SK-N-SH (cell line): Measurements from ENCODE around the gene ROPN1L. TPM values are rescaled to one million over a fixed set of nuclear protein-coding genes. Genes with fewer than 3 reads are reported as not detected.

ENCODE experiments used
- CTCF ChIA-PET: fragments of 300-600, 350-600 bp; formaldehyde crosslinking; extraction: SDS; loops from one replicate; lab custom pipeline; 2021; lab: Yijun Ruan, JAX
- POLR2A ChIA-PET: fragments of 350-600 bp; sonication (Branson Sonifier 250); formaldehyde crosslinking; extraction: SDS; loops from one replicate; lab custom pipeline; 2020; ENCODE audit warnings: antibody characterized with exemption, inconsistent platforms; lab: Yijun Ruan, JAX
- DNase-seq: peaks from one replicate; pipeline ENCODE4 v3.0.0; 2012
- H2AFZ ChIP-seq: fragments of 200-600 bp; sonication (generic); 2 replicates; pipeline ENCODE4 v1.8.1; 2016; ENCODE audit warnings: antibody characterized with exemption, mild to moderate bottlenecking, low read depth
- H3F3A ChIP-seq: fragments of 200-600 bp; sonication (generic); replicated peaks from 2 replicates; pipeline ENCODE3; 2016; ENCODE audit warnings: antibody characterized with exemption, mild to moderate bottlenecking; ENCODE audit not compliant: insufficient read depth
- H3K27ac ChIP-seq, 2 experiments: fragments of 200-500 bp in 1 of 2; fragments of 200-600 bp in 1 of 2; sonication (Bioruptor generic) in 1 of 2; sonication (generic), shearing (Covaris generic) in 1 of 2; 2 replicates each; pipeline versions ENCODE4 v1.5.1 to v1.6.1; 2014 to 2016; ENCODE audit warnings: low read depth in 2 of 2, inconsistent platforms in 1 of 2, low read length in 1 of 2, mild to moderate bottlenecking in 1 of 2, mixed read lengths in 1 of 2
- H3K27me3 ChIP-seq: fragments of 200-600 bp; sonication (generic), shearing (Covaris generic); 2 replicates; pipeline ENCODE4 v1.6.1; 2016; ENCODE audit warnings: mixed run types; ENCODE audit not compliant: insufficient read depth
- H3K36me3 ChIP-seq, 2 experiments: fragments of 200-500 bp in 1 of 2; fragments of 200-600 bp in 1 of 2; sonication (Bioruptor generic) in 1 of 2; sonication (generic) in 1 of 2; replicated peaks in 1 of 2; 2 replicates each; pipeline versions ENCODE3 to v1.5.1; 2014 to 2016; ENCODE audit warnings: low read length in 1 of 2, mild to moderate bottlenecking in 1 of 2; ENCODE audit not compliant: insufficient read depth in 2 of 2, control insufficient read depth in 1 of 2
- H3K4me1 ChIP-seq, 2 experiments: fragments of 200-500 bp in 1 of 2; fragments of 200-600 bp in 1 of 2; sonication (Bioruptor generic) in 1 of 2; sonication (generic), shearing (Covaris generic) in 1 of 2; 2 replicates each; pipeline versions ENCODE4 v1.5.1 to v1.6.1; 2014 to 2016; ENCODE audit warnings: low read depth in 1 of 2, low read length in 1 of 2, mixed run types in 1 of 2; ENCODE audit not compliant: insufficient read depth in 2 of 2, control insufficient read depth in 1 of 2
- H3K4me2 ChIP-seq: fragments of 200-600 bp; sonication (generic), shearing (Covaris generic); 2 replicates; pipeline ENCODE4 v1.6.1; 2017; ENCODE audit warnings: mixed run types
- H3K4me3 ChIP-seq, 2 experiments: fragments of 200-500 bp in 1 of 2; fragments of 200-600 bp in 1 of 2; sonication (Bioruptor generic) in 1 of 2; sonication (generic), shearing (Covaris generic) in 1 of 2; 2 replicates each; pipeline versions ENCODE4 v1.5.1 to v1.8.1; 2014 to 2016; ENCODE audit warnings: low read depth in 2 of 2, inconsistent platforms in 1 of 2, low read length in 1 of 2, mild to moderate bottlenecking in 1 of 2, mixed read lengths in 1 of 2, moderate library complexity in 1 of 2
- H3K79me2 ChIP-seq: fragments of 200-600 bp; sonication (generic); 2 replicates; pipeline ENCODE4 v1.8.1; 2017; ENCODE audit warnings: mild to moderate bottlenecking; ENCODE audit not compliant: insufficient read depth
- H3K9ac ChIP-seq: fragments of 200-600 bp; sonication (generic); 2 replicates; pipeline ENCODE4 v1.6.1; 2017; ENCODE audit warnings: mixed run types
- H3K9me2 ChIP-seq: fragments of 200-600 bp; sonication (generic); 2 replicates; pipeline ENCODE4 v1.6.1; 2017; ENCODE audit warnings: mixed run types
- H3K9me3 ChIP-seq: fragments of 200-600 bp; sonication (generic); 2 replicates; pipeline ENCODE4 v1.6.1; 2017; ENCODE audit warnings: mixed run types, mild to moderate bottlenecking, moderate library complexity
- H4K20me1 ChIP-seq: fragments of 200-600 bp; sonication (generic); 2 replicates; pipeline ENCODE4 v1.6.1; 2017; ENCODE audit warnings: mild to moderate bottlenecking, mixed run types; ENCODE audit not compliant: insufficient read depth
- ELF1 ChIP-seq: IDR thresholded peaks from 2 replicates; pipeline ENCODE4 v1.4.0; 2012
- EP300 ChIP-seq, 2 experiments: IDR thresholded peaks; 2 replicates each; pipeline versions ENCODE4 v1.4.0 to v1.6.1; 2012; ENCODE audit warnings: borderline replicate concordance in 1 of 2, low read depth in 1 of 2, low read length in 1 of 2
- FOSL2 ChIP-seq: IDR thresholded peaks from 2 replicates; pipeline ENCODE4 v1.4.0; 2012; ENCODE audit warnings: low read depth, mild to moderate bottlenecking, moderate library complexity, borderline replicate concordance
- FOXJ3 ChIP-seq: sonication (generic); formaldehyde crosslinking; IDR thresholded peaks from 2 replicates; pipeline ENCODE4 v1.5.1; 2020; ENCODE audit warnings: mild to moderate bottlenecking, missing genetic modification reagents
- FOXM1 ChIP-seq: IDR thresholded peaks from 2 replicates; pipeline ENCODE4 v1.4.0; 2012; ENCODE audit warnings: low read depth, mild to moderate bottlenecking
- GABPA ChIP-seq: IDR thresholded peaks from 2 replicates; pipeline ENCODE4 v1.4.0; 2012; ENCODE audit warnings: low read depth, mild to moderate bottlenecking
- NFIC ChIP-seq: IDR thresholded peaks from 2 replicates; pipeline ENCODE4 v1.4.0; 2012; ENCODE audit warnings: borderline replicate concordance
- NRF1 ChIP-seq: IDR thresholded peaks from 2 replicates; pipeline ENCODE4 v1.6.1; 2012; ENCODE audit warnings: low read depth, mild to moderate bottlenecking, low read length
- POLR2AphosphoS5 ChIP-seq: IDR thresholded peaks from 2 replicates; pipeline ENCODE4 v1.6.1; 2012; ENCODE audit warnings: low read depth, low read length
- RAD21 ChIP-seq: IDR thresholded peaks from 2 replicates; pipeline ENCODE4 v1.6.1; 2012; ENCODE audit warnings: mild to moderate bottlenecking, low read length
- RXRA ChIP-seq: IDR thresholded peaks from 2 replicates; pipeline ENCODE4 v1.4.0; 2012; ENCODE audit warnings: low read depth, mild to moderate bottlenecking, borderline replicate concordance
- SMC3 ChIP-seq: IDR thresholded peaks from 2 replicates; pipeline ENCODE4 v1.6.1; 2012; ENCODE audit warnings: low read depth, low read length, improper control_type of control experiment
- YY1 ChIP-seq: IDR thresholded peaks from 2 replicates; pipeline ENCODE4 v1.4.0; 2012; ENCODE audit warnings: low read depth, mild to moderate bottlenecking
- WGBS: methylation state at CpG from one replicate; pipeline ENCODE4 v1.1.6; 2017; ENCODE audit warnings: low lambda C conversion rate; 5-methylcytosine and 5-hydroxymethylcytosine counted together
- polyA plus RNA-seq, 3 experiments: library from polyadenylated mRNA; depleted of rRNA; stranded (reverse); fragments of >200 nt; gene quantifications; 2 replicates each; pipeline ENCODE4 v1.2.3, GENCODE V29; 2012
- TF ChIP-seq, protein P1 (sequence below): IDR thresholded peaks from 2 replicates; pipeline ENCODE4 v1.4.0; 2012; ENCODE audit warnings: low read depth, borderline replicate concordance
- TF ChIP-seq, protein P2 (sequence below): IDR thresholded peaks from 2 replicates; pipeline ENCODE4 v1.4.0; 2012; ENCODE audit warnings: low read depth
- TF ChIP-seq, protein P3 (sequence below): IDR thresholded peaks from 2 replicates; pipeline ENCODE4 v1.6.1; 2012; ENCODE audit warnings: mild to moderate bottlenecking, low read depth, low read length, moderate library complexity

ROPN1L gene
- polyA plus RNA-seq, 1 of the 3 experiments (the other 2 are of a cell fraction) = 0.31 TPM

DNA sequence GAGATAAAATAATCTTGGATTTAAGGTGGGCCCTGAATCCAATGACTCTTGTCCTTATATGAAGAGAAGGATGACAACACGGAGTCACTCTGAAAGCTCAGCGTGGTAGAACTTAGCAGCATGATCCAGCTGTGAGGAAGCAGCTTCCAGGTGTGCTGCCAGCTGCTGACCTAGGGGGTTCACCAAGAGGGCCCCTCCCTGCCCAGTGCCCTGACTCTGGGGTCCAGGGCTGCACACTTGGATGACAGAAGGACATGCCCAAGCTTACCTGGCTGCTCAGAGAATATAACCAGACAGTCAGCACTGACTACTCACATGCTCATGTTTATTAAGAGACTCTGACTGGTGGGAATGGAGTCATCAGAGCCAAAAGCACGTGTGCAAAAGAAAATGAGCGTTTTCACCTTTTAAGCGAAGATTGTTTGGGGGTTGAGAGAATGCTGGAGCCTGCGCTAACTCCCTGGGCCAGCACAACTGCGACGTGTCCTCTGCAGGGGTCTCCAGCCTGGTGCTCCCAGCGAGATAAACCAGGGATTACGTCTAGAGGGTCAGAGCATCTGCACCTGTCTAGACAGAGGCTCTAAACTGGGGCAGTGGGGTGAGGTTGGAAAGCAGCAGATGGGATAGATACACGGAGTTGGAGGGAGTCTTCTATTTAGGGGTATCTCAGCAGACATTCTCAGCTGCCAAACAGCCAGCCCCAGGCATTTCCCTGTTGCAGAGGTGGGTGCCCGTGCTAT lies 41.3 kb downstream of the ROPN1L start:
- Histone ChIP-seq H3K9me2 (no peaks in the 10 kb centered on the region), H2AFZ (no peak overlapping the region), H3K4me2 (no peak overlapping the region), H3K27ac (no peak overlapping the region), H3K9me3 (no peaks in the 10 kb centered on the region), H3K9ac (no peak overlapping the region), H3F3A (no peaks in the 10 kb centered on the region), H3K36me3 (no peaks in the 10 kb centered on the region), H3K4me3 (no peak overlapping the region), H4K20me1 (no peaks in the 10 kb centered on the region), H3K4me1 (peaks cover 10 to 14% of the 10 kb centered on the region in 2 experiments; a peak in 2 of 4 replicates), H3K27me3 (no peaks in the 10 kb centered on the region), H3K79me2 (no peaks in the 10 kb centered on the region)
- no peak for TF ChIP-seq NRF1
- TF ChIP-seq YY1 = no peak
- TF ChIP-seq GABPA = no peak
- no peak for TF ChIP-seq FOXJ3 (CRISPR knock-in tag)
- no peak for TF ChIP-seq EP300 (IDR thresholded peaks at IDR 0.05; ENCODE audit: borderline replicate concordance in 1 of 2, low read depth in 1 of 2, low read length in 1 of 2)
- TF ChIP-seq RAD21 = no peak
- TF ChIP-seq RXRA = no peak
- TF ChIP-seq NFIC = no peak
- TF ChIP-seq FOXM1 = no peak
- TF ChIP-seq, protein P1, sequence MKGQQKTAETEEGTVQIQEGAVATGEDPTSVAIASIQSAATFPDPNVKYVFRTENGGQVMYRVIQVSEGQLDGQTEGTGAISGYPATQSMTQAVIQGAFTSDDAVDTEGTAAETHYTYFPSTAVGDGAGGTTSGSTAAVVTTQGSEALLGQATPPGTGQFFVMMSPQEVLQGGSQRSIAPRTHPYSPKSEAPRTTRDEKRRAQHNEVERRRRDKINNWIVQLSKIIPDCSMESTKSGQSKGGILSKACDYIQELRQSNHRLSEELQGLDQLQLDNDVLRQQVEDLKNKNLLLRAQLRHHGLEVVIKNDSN = no peak
- TF ChIP-seq ELF1 = no peak
- TF ChIP-seq, protein P2, sequence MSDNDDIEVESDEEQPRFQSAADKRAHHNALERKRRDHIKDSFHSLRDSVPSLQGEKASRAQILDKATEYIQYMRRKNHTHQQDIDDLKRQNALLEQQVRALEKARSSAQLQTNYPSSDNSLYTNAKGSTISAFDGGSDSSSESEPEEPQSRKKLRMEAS = no peak
- no peak for TF ChIP-seq FOSL2
- no peak for TF ChIP-seq POLR2AphosphoS5
- TF ChIP-seq, protein P3, sequence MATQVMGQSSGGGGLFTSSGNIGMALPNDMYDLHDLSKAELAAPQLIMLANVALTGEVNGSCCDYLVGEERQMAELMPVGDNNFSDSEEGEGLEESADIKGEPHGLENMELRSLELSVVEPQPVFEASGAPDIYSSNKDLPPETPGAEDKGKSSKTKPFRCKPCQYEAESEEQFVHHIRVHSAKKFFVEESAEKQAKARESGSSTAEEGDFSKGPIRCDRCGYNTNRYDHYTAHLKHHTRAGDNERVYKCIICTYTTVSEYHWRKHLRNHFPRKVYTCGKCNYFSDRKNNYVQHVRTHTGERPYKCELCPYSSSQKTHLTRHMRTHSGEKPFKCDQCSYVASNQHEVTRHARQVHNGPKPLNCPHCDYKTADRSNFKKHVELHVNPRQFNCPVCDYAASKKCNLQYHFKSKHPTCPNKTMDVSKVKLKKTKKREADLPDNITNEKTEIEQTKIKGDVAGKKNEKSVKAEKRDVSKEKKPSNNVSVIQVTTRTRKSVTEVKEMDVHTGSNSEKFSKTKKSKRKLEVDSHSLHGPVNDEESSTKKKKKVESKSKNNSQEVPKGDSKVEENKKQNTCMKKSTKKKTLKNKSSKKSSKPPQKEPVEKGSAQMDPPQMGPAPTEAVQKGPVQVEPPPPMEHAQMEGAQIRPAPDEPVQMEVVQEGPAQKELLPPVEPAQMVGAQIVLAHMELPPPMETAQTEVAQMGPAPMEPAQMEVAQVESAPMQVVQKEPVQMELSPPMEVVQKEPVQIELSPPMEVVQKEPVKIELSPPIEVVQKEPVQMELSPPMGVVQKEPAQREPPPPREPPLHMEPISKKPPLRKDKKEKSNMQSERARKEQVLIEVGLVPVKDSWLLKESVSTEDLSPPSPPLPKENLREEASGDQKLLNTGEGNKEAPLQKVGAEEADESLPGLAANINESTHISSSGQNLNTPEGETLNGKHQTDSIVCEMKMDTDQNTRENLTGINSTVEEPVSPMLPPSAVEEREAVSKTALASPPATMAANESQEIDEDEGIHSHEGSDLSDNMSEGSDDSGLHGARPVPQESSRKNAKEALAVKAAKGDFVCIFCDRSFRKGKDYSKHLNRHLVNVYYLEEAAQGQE = no peak
- no peak for TF ChIP-seq SMC3
- POLR2A ChIA-PET = no interaction called here
- CTCF ChIA-PET = no interaction called here
- WGBS = 82% methylated on average over 12 of the region's 12 CpGs
- no peak for DNase-seq
